WTC11 (cell line): Measurements from ENCODE around the gene KRTAP2-1. TPM values are rescaled to one million over a fixed set of nuclear protein-coding genes. Genes with fewer than 3 reads are reported as not detected.

Source experiments
- ATAC-seq: fragments of 200-7000 bp; cut with Tn5 transposase; 2 replicates; pipeline ENCODE4 v1.10.0; 2021; ENCODE audit warnings: mild to moderate bottlenecking, moderate library complexity
- CTCF ChIA-PET: fragments of 300-600 bp; sonication (Branson Sonifier 250); formaldehyde crosslinking; loops from one replicate; lab custom pipeline; 2021; ENCODE audit warnings: antibody characterized with exemption; lab: Charles Lee
- POLR2A ChIA-PET: fragments of 350-600 bp; sonication (Branson Sonifier 250); formaldehyde crosslinking; loops from one replicate; lab custom pipeline; 2021; ENCODE audit warnings: antibody characterized with exemption; lab: Charles Lee
- DNase-seq: peaks from one replicate; pipeline ENCODE4 v3.0.0; 2021; ENCODE audit warnings: low spot score
- H3K27ac Mint-ChIP-seq: 2 replicates; pipeline ENCODE4 v1.8.0; 2021; ENCODE audit warnings: mixed read lengths
- H3K27me3 Mint-ChIP-seq: 2 replicates; pipeline ENCODE4 v1.8.0; 2021; ENCODE audit warnings: low read depth, mild to moderate bottlenecking, moderate library complexity, mixed read lengths
- H3K36me3 Mint-ChIP-seq: 2 replicates; pipeline ENCODE4 v1.8.0; 2021; ENCODE audit warnings: mixed read lengths
- H3K4me1 Mint-ChIP-seq: 2 replicates; pipeline ENCODE4 v1.8.0; 2022; ENCODE audit warnings: mixed read lengths
- H3K4me3 Mint-ChIP-seq: 2 replicates; pipeline ENCODE4 v1.8.0; 2021; ENCODE audit warnings: mild to moderate bottlenecking, moderate library complexity, mixed read lengths
- H3K9me3 Mint-ChIP-seq: 2 replicates; pipeline ENCODE4 v1.8.0; 2021; ENCODE audit warnings: mixed read lengths
- ATF3 ChIP-seq: sonication (generic); formaldehyde crosslinking; conservative IDR thresholded peaks from 2 replicates; pipeline ENCODE4 v1.8.1; 2022; ENCODE audit warnings: mild to moderate bottlenecking, missing genetic modification reagents
- ETV6 ChIP-seq: sonication (generic); formaldehyde crosslinking; IDR thresholded peaks from 2 replicates; pipeline ENCODE4 v1.8.1; 2022; ENCODE audit warnings: mild to moderate bottlenecking, missing genetic modification reagents
- FOXJ3 ChIP-seq: sonication (generic); formaldehyde crosslinking; IDR thresholded peaks from 2 replicates; pipeline ENCODE4 v1.9.0; 2021; ENCODE audit warnings: missing genetic modification reagents, mild to moderate bottlenecking, borderline replicate concordance
- FOXP1 ChIP-seq: sonication (generic); formaldehyde crosslinking; IDR thresholded peaks from 2 replicates; pipeline ENCODE4 v1.8.0; 2022; ENCODE audit warnings: missing genetic modification reagents, mild to moderate bottlenecking, moderate library complexity, borderline replicate concordance
- JUN ChIP-seq: sonication (generic); formaldehyde crosslinking; IDR thresholded peaks from 2 replicates; pipeline ENCODE4 v1.8.0; 2023; ENCODE audit warnings: mild to moderate bottlenecking, missing genetic modification reagents
- OVOL2 ChIP-seq: fragments of 250-450 bp; sonication (Bioruptor Pico); IDR thresholded peaks from 2 replicates; pipeline ENCODE4 v1.9.0; 2021; ENCODE audit warnings: mild to moderate bottlenecking, borderline replicate concordance
- PRDM15 ChIP-seq: sonication (generic); formaldehyde crosslinking; IDR thresholded peaks from 2 replicates; pipeline ENCODE4 v1.8.0; 2022; ENCODE audit warnings: missing genetic modification reagents
- RORB ChIP-seq: fragments of 250-450 bp; sonication (Bioruptor Pico); IDR thresholded peaks from 2 replicates; pipeline ENCODE4 v1.9.0; 2021; ENCODE audit warnings: mild to moderate bottlenecking
- ZNF138 ChIP-seq: sonication (generic); formaldehyde crosslinking; conservative IDR thresholded peaks from 2 replicates; pipeline ENCODE4 v1.8.1; 2022; ENCODE audit warnings: mild to moderate bottlenecking, moderate library complexity, missing genetic modification reagents
- ZNF263 ChIP-seq: sonication (generic); formaldehyde crosslinking; IDR thresholded peaks from 2 replicates; pipeline ENCODE4 v1.8.1; 2022; ENCODE audit warnings: low read depth, mild to moderate bottlenecking, moderate library complexity, missing genetic modification reagents
- ZNF416 ChIP-seq: fragments of 250-450 bp; sonication (Bioruptor Pico); IDR thresholded peaks from 2 replicates; pipeline ENCODE4 v1.9.0; 2021; ENCODE audit warnings: mild to moderate bottlenecking, inconsistent platforms
- total RNA-seq: library from RNA; stranded (reverse); gene quantifications from 3 replicates; pipeline ENCODE4 v1.2.3, GENCODE V29; 2021
- TF ChIP-seq, protein P1 (sequence below): sonication (generic); formaldehyde crosslinking; IDR thresholded peaks from 2 replicates; pipeline ENCODE4 v1.8.1; 2022; ENCODE audit warnings: low read depth, mild to moderate bottlenecking, moderate library complexity, missing genetic modification reagents, borderline replicate concordance
- TF ChIP-seq, protein P2 (sequence below): sonication (generic); formaldehyde crosslinking; IDR thresholded peaks from 2 replicates; pipeline ENCODE4 v1.8.1; 2023; ENCODE audit warnings: mild to moderate bottlenecking, moderate library complexity, missing genetic modification reagents

Gene KRTAP2-1
- total RNA-seq, 1 experiment from 2014 or later: not detected

DNA sequence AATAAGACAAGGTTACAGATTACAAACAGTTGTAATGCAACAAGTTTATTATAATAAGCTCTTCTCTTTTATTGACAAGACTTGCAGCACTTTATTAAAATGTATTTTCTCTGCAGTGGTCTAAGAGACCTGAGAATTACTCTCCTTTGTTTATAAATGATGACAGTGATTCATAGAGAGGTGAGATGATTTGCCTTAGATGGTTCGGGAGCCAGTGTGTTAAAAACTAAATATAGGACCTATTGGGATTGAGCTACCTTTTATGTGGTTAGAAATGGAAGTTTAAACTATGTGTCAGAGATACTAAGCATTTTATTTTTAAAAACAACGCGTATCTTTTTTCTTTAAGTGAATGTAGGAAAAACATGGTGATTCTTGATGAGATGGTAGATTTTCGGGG lies 50.3 kb downstream of the KRTAP2-1 start:
- no peak overlapping the region for H3K4me3 Mint-ChIP-seq
- no peaks in the 10 kb centered on the region for H3K9me3 Mint-ChIP-seq
- H3K4me1 Mint-ChIP-seq: peaks cover 7% of the 10 kb centered on the region; the same call in 1 of the 2 replicates
- no peak overlapping the region for H3K27ac Mint-ChIP-seq
- no peak for ATAC-seq
- ChIA-PET POLR2A (no interaction called here), CTCF (no interaction called here)
- no peaks in the 10 kb centered on the region for H3K36me3 Mint-ChIP-seq
- no peak for TF ChIP-seq FOXP1 (CRISPR knock-in tag)
- no peak for TF ChIP-seq ATF3
- TF ChIP-seq ZNF263 (CRISPR knock-in tag): no peak
- TF ChIP-seq, protein P1, sequence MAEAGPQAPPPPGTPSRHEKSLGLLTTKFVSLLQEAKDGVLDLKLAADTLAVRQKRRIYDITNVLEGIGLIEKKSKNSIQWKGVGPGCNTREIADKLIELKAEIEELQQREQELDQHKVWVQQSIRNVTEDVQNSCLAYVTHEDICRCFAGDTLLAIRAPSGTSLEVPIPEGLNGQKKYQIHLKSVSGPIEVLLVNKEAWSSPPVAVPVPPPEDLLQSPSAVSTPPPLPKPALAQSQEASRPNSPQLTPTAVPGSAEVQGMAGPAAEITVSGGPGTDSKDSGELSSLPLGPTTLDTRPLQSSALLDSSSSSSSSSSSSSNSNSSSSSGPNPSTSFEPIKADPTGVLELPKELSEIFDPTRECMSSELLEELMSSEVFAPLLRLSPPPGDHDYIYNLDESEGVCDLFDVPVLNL (CRISPR knock-in tag): no peak
- TF ChIP-seq FOXJ3 (CRISPR knock-in tag): no peak
- no peak for TF ChIP-seq ZNF138 (CRISPR knock-in tag)
- no peak for TF ChIP-seq ETV6 (CRISPR knock-in tag)
- no peak for TF ChIP-seq OVOL2
- TF ChIP-seq ZNF416 (CRISPR knock-in tag): no peak
- no peak for TF ChIP-seq JUN (CRISPR knock-in tag)
- TF ChIP-seq, protein P2, sequence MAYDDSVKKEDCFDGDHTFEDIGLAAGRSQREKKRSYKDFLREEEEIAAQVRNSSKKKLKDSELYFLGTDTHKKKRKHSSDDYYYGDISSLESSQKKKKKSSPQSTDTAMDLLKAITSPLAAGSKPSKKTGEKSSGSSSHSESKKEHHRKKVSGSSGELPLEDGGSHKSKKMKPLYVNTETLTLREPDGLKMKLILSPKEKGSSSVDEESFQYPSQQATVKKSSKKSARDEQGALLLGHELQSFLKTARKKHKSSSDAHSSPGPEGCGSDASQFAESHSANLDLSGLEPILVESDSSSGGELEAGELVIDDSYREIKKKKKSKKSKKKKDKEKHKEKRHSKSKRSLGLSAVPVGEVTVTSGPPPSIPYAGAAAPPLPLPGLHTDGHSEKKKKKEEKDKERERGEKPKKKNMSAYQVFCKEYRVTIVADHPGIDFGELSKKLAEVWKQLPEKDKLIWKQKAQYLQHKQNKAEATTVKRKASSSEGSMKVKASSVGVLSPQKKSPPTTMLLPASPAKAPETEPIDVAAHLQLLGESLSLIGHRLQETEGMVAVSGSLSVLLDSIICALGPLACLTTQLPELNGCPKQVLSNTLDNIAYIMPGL: no peak
- no peak for TF ChIP-seq PRDM15 (CRISPR knock-in tag)
- no peak for TF ChIP-seq RORB (CRISPR knock-in tag)
- DNase-seq: no peak
- no peaks in the 10 kb centered on the region for H3K27me3 Mint-ChIP-seq

Other genes with a start within 250 kb of the KRTAP2-1 start
- gene KRT28, start 247.4 kb downstream of the KRTAP2-1 start, total RNA-seq: not detected in 3 replicates
- gene KRT10, start 224.7 kb downstream of the KRTAP2-1 start, total RNA-seq: 23.2 to 27.6 TPM (median 24.2 TPM) in 3 replicates
- gene KRT12, start 180.1 kb downstream of the KRTAP2-1 start, total RNA-seq: not detected in 3 replicates
- 0.21 to 0.42 TPM (median 0.30 TPM) in 3 replicates for gene KRT20, start 162.1 kb downstream of the KRTAP2-1 start, total RNA-seq
- not detected in 3 replicates for gene KRT23, start 109.7 kb downstream of the KRTAP2-1 start, total RNA-seq
- gene KRT39, start 80.4 kb downstream of the KRTAP2-1 start, total RNA-seq: not detected in 3 replicates
- gene KRT40, start 63.0 kb downstream of the KRTAP2-1 start, total RNA-seq: not detected in 3 replicates
- gene KRTAP3-3, start 53.2 kb downstream of the KRTAP2-1 start, total RNA-seq: not detected in 3 replicates
- gene KRTAP3-2, start 47.4 kb downstream of the KRTAP2-1 start, total RNA-seq: not detected in 3 replicates
- gene KRTAP3-1, start 38.2 kb downstream of the KRTAP2-1 start, total RNA-seq: not detected in 3 replicates
- not detected in 3 replicates for gene KRTAP1-5, start 20.1 kb downstream of the KRTAP2-1 start, total RNA-seq
- gene KRTAP1-4, start 17.1 kb downstream of the KRTAP2-1 start, total RNA-seq: not detected in 3 replicates
- gene KRTAP1-3, start 12.4 kb downstream of the KRTAP2-1 start, total RNA-seq: not detected in 3 replicates
- not detected in 3 replicates for gene KRTAP1-1, start 5.9 kb downstream of the KRTAP2-1 start, total RNA-seq
- gene KRTAP2-2, start 7.9 kb upstream of the KRTAP2-1 start, total RNA-seq: not detected in 3 replicates
- not detected in 3 replicates for gene KRTAP2-3, start 12.8 kb upstream of the KRTAP2-1 start, total RNA-seq
- not detected in 3 replicates for gene KRTAP2-4, start 18.6 kb upstream of the KRTAP2-1 start, total RNA-seq
- gene KRTAP4-7, start 36.8 kb upstream of the KRTAP2-1 start, total RNA-seq: not detected in 3 replicates
- gene KRTAP4-8, start 50.8 kb upstream of the KRTAP2-1 start, total RNA-seq: not detected in 3 replicates
- gene KRTAP4-16, start 54.9 kb upstream of the KRTAP2-1 start, total RNA-seq: not detected in 3 replicates
- gene KRTAP4-9, start 58.1 kb upstream of the KRTAP2-1 start, total RNA-seq: not detected in 3 replicates
- not detected in 3 replicates for gene KRTAP4-11, start 71.1 kb upstream of the KRTAP2-1 start, total RNA-seq
- gene KRTAP4-12, start 76.9 kb upstream of the KRTAP2-1 start, total RNA-seq: not detected in 3 replicates
- gene KRTAP4-6, start 93.2 kb upstream of the KRTAP2-1 start, total RNA-seq: not detected in 3 replicates
- gene KRTAP4-5, start 102.5 kb upstream of the KRTAP2-1 start, total RNA-seq: not detected in 3 replicates
- not detected in 3 replicates for gene KRTAP4-4, start 113.4 kb upstream of the KRTAP2-1 start, total RNA-seq
- not detected in 3 replicates for gene KRTAP4-3, start 120.9 kb upstream of the KRTAP2-1 start, total RNA-seq
- gene KRTAP4-2, start 130.9 kb upstream of the KRTAP2-1 start, total RNA-seq: not detected in 3 replicates
- not detected in 3 replicates for gene KRTAP4-1, start 137.6 kb upstream of the KRTAP2-1 start, total RNA-seq
- not detected in 3 replicates for gene KRTAP9-1, start 142.6 kb upstream of the KRTAP2-1 start, total RNA-seq
- gene KRTAP9-2, start 179.3 kb upstream of the KRTAP2-1 start, total RNA-seq: not detected in 3 replicates
- gene KRTAP9-3, start 185.1 kb upstream of the KRTAP2-1 start, total RNA-seq: not detected in 3 replicates
- not detected in 3 replicates for gene KRTAP9-8, start 190.7 kb upstream of the KRTAP2-1 start, total RNA-seq
- not detected in 3 replicates for gene KRTAP9-4, start 202.4 kb upstream of the KRTAP2-1 start, total RNA-seq
- gene KRTAP9-9, start 208.1 kb upstream of the KRTAP2-1 start, total RNA-seq: not detected in 3 replicates
- not detected in 3 replicates for gene KRTAP9-6, start 218.1 kb upstream of the KRTAP2-1 start, total RNA-seq
- not detected in 3 replicates for gene KRTAP9-7, start 228.4 kb upstream of the KRTAP2-1 start, total RNA-seq